OCI-LY3 (cell line): ENCODE results near the gene C11orf97.

ENCODE experiments used
- H2AFZ ChIP-seq: fragments of 200-600, 300-600 bp; shearing (Covaris generic); 2 replicates; pipeline ENCODE4 v1.6.0; 2014; ENCODE audit warnings: antibody characterized with exemption, low read depth, low read length
- H3K27ac ChIP-seq: fragments of 200-600, 300-600 bp; sonication (generic); 2 replicates; pipeline ENCODE4 v1.5.1; 2014; ENCODE audit warnings: mild to moderate bottlenecking, low read length, moderate library complexity, mixed read lengths
- H3K27me3 ChIP-seq: fragments of 200-600, 300-600 bp; sonication (generic); 2 replicates; pipeline ENCODE4 v1.6.1; 2014; ENCODE audit warnings: low read depth, low read length, mixed read lengths
- H3K36me3 ChIP-seq: fragments of 200-600, 300-600 bp; sonication (generic); replicated peaks from 2 replicates; pipeline ENCODE3; 2014; ENCODE audit warnings: low read depth, low read length, mixed read lengths
- H3K4me1 ChIP-seq: fragments of 300-600, 200-600 bp; sonication (generic); 2 replicates; pipeline ENCODE4 v1.6.1; 2014; ENCODE audit warnings: low read length, mixed read lengths
- H3K4me2 ChIP-seq: fragments of 200-600, 300-600 bp; sonication (generic); 2 replicates; pipeline ENCODE4 v1.6.1; 2014; ENCODE audit warnings: low read length, mixed read lengths
- H3K4me3 ChIP-seq: fragments of 300-600, 200-600 bp; sonication (generic); 2 replicates; pipeline ENCODE4 v1.5.1; 2014; ENCODE audit warnings: antibody characterized with exemption, mild to moderate bottlenecking, low read length, moderate library complexity
- H3K79me2 ChIP-seq: fragments of 300-600, 200-600 bp; shearing (Covaris generic); 2 replicates; pipeline ENCODE4 v1.6.1; 2014; ENCODE audit warnings: mild to moderate bottlenecking, low read length, mixed read lengths
- H3K9ac ChIP-seq: fragments of 300-600, 200-600 bp; shearing (Covaris generic); 2 replicates; pipeline ENCODE4 v1.6.0; 2014; ENCODE audit warnings: mild to moderate bottlenecking, low read length, moderate library complexity
- H3K9me3 ChIP-seq: fragments of 200-600, 300-600 bp; shearing (Covaris generic); 2 replicates; pipeline ENCODE4 v1.6.1; 2014; ENCODE audit warnings: low read length, mixed read lengths; ENCODE audit not compliant: insufficient read depth
- H4K20me1 ChIP-seq: fragments of 200-600, 300-600 bp; sonication (generic); 2 replicates; pipeline ENCODE4 v1.6.1; 2016; ENCODE audit warnings: low read length, mixed read lengths; ENCODE audit not compliant: insufficient read depth
- CTCF ChIP-seq: fragments of 200-600, 300-600 bp; sonication (generic); IDR thresholded peaks from 2 replicates; pipeline ENCODE4 v1.5.1; 2014; ENCODE audit warnings: antibody characterized with exemption, low read length, low read depth
- EZH2phosphoT487 ChIP-seq: fragments of 200-600 bp; shearing (Covaris generic); IDR thresholded peaks from 2 replicates; pipeline ENCODE4 v1.6.1; 2018; ENCODE audit warnings: antibody characterized with exemption, mixed run types, low read depth

C11orf97 gene

GRCh38 chr11:94533206-94533605, 20.9 kb downstream of the C11orf97 start:
- Histone ChIP-seq H3K79me2 (no peaks in the 10 kb centered on the region), H3K4me2 (no peak overlapping the region), H3K4me3 (no peak overlapping the region), H3K9ac (no peak overlapping the region), H2AFZ (no peak overlapping the region), H3K27ac (no peak overlapping the region), H3K27me3 (peaks cover 15% of the 10 kb centered on the region), H3K4me1 (peaks cover 7% of the 10 kb centered on the region; the same call in 1 of the 2 replicates), H3K36me3 (no peaks in the 10 kb centered on the region), H4K20me1 (no peaks in the 10 kb centered on the region), H3K9me3 (no peaks in the 10 kb centered on the region)
- no peak for TF ChIP-seq CTCF
- no peak for TF ChIP-seq EZH2phosphoT487

- H3K27ac ChIP-seq, result no peak overlapping the region
- no peaks in the 10 kb centered on the region for H3K79me2 ChIP-seq
- H3K9ac ChIP-seq, result no peak overlapping the region
- H3K27me3 ChIP-seq, result peaks cover 15% of the 10 kb centered on the region
- no peak overlapping the region for H2AFZ ChIP-seq
- H3K4me1 ChIP-seq, result peaks cover 7% of the 10 kb centered on the region; the same call in 1 of the 2 replicates
- no peaks in the 10 kb centered on the region for H3K9me3 ChIP-seq
- H4K20me1 ChIP-seq, result no peaks in the 10 kb centered on the region
- no peak overlapping the region for H3K4me2 ChIP-seq
- TF ChIP-seq EZH2phosphoT487 (no peak), CTCF (no peak)
- H3K36me3 ChIP-seq, result no peaks in the 10 kb centered on the region
- H3K4me3 ChIP-seq, result no peak overlapping the region
Observed at GRCh38 chr11:94533696-94534630, 21.7 kb downstream of the C11orf97 start.

GRCh38 chr11:94536386-94536785, 24.1 kb downstream of the C11orf97 start:
- H3K9me3 ChIP-seq, result no peaks in the 10 kb centered on the region
- TF ChIP-seq CTCF, result no peak
- TF ChIP-seq EZH2phosphoT487, result no peak
- H3K4me1 ChIP-seq, result peaks cover 7% of the 10 kb centered on the region; the same call in 1 of the 2 replicates
- no peak overlapping the region for H2AFZ ChIP-seq
- H3K27ac ChIP-seq, result no peak overlapping the region
- H4K20me1 ChIP-seq, result no peaks in the 10 kb centered on the region
- no peaks in the 10 kb centered on the region for H3K79me2 ChIP-seq
- H3K36me3 ChIP-seq, result no peaks in the 10 kb centered on the region
- H3K4me3 ChIP-seq, result no peak overlapping the region
- H3K9ac ChIP-seq, result no peak overlapping the region
- H3K4me2 ChIP-seq, result no peak overlapping the region
- H3K27me3 ChIP-seq, result peaks cover 14% of the 10 kb centered on the region

GRCh38 chr11:94537031-94537600, 24.9 kb downstream of the C11orf97 start:
- Histone ChIP-seq H3K4me3 (no peak overlapping the region), H3K27ac (no peak overlapping the region), H3K79me2 (no peaks in the 10 kb centered on the region), H3K4me1 (peaks cover 7% of the 10 kb centered on the region; the same call in 1 of the 2 replicates), H3K9ac (no peak overlapping the region), H3K27me3 (peaks cover 10% of the 10 kb centered on the region), H3K36me3 (no peaks in the 10 kb centered on the region), H2AFZ (no peak overlapping the region), H3K4me2 (no peak overlapping the region), H3K9me3 (no peaks in the 10 kb centered on the region), H4K20me1 (no peaks in the 10 kb centered on the region)
- TF ChIP-seq CTCF, result no peak
- no peak for TF ChIP-seq EZH2phosphoT487
